Measurements from ENCODE around the gene DLG2.

DNA sequence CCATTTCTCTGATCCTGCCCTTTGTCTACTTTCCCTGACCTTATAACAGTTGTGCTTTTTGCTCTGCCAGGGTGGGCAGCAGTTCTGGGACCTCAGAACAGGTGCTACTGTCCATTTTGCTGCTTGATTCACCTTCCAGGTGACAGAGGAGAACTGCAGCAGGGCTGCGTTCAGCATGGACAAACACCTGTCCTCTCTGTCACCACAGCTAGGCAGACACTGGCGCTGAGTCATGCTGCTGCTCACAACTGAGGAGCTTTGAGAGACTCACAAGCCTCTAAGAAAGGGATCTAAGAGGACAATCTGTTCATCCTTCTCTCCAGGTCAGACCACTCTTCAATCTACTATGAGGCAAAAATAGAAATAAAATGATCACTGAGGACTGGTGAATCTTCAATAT is 1196.5 kb downstream of the DLG2 start:
- TF ChIP-seq CTCF (conservative IDR thresholded peaks at IDR 0.05 in 1 of 2, IDR thresholded peaks at IDR 0.05 in 1 of 2; ENCODE audit: extremely low read depth in 1 of 2, insufficient read depth in 1 of 2, low read depth in 1 of 2, low read length in 2 of 2) (no peak), EZH2 (IDR thresholded peaks at IDR 0.05; ENCODE audit: borderline replicate concordance, low read length) (no peak)
